Endothelial cell of umbilical vein (primary cell): ENCODE results near the gene APOC3.

ENCODE experiments used
- CTCF ChIP-seq, 2 donors: IDR thresholded peaks; 1 replicate in 1 of 2; 2 replicates in 1 of 2; pipeline ENCODE4 v1.5.1; 2011; ENCODE audit warnings: low read length in 2 of 2, mild to moderate bottlenecking in 2 of 2, moderate library complexity in 2 of 2, control low read depth in 1 of 2, inconsistent platforms in 1 of 2, low read depth in 1 of 2; ENCODE audit not compliant: insufficient read depth in 1 of 2; ENCODE audit errors: extremely low read depth in 1 of 2
- POLR2A ChIP-seq: IDR thresholded peaks from 2 replicates; pipeline ENCODE4 v1.6.1; 2012; ENCODE audit warnings: low read depth, mild to moderate bottlenecking, control low read depth, low read length

- TF ChIP-seq POLR2A: no peak
- TF ChIP-seq CTCF (IDR thresholded peaks at IDR 0.05; ENCODE audit: extremely low read depth in 1 of 2, insufficient read depth in 1 of 2, low read depth in 1 of 2, low read length in 2 of 2): peak; percentile 55 to 68
Observed at GRCh38 chr11:116879800-116880625, 50.3 kb downstream of the APOC3 start.
